SU-DHL-6 (cell line): ENCODE results near the gene POU2F3.

ENCODE experiments used
- CTCF ChIP-seq: fragments of 200-600 bp; sonication (generic); IDR thresholded peaks from one replicate; pipeline ENCODE4 v1.5.1; 2017; ENCODE audit warnings: antibody characterized with exemption, mild to moderate bottlenecking, low read length, moderate library complexity; ENCODE audit not compliant: insufficient read depth, poor library complexity, severe bottlenecking
- EZH2phosphoT487 ChIP-seq: fragments of 200-600 bp; sonication (generic), shearing (Covaris generic); conservative IDR thresholded peaks from 2 replicates; pipeline ENCODE4 v1.6.1; 2018; ENCODE audit warnings: mild to moderate bottlenecking, antibody characterized with exemption, low read length, moderate library complexity, mixed read lengths

- no peak for TF ChIP-seq CTCF
- no peak for TF ChIP-seq EZH2phosphoT487
Measured at GRCh38 chr11:120357620-120358019, 117.7 kb downstream of the POU2F3 start.
